K562 (cell line): ENCODE data around the gene SLC16A5.
A peak's percentile ranks its signal among the peaks of the same experiment; 100 is the strongest.

Source experiments
- FOXO4 ChIP-seq: fragments of 450-650 bp; formaldehyde crosslinking; IDR thresholded peaks from 2 replicates; pipeline ENCODE4 v1.4.0; 2020; ENCODE audit warnings: mild to moderate bottlenecking, moderate library complexity
- NEUROD1 ChIP-seq: fragments of 150-350 bp; IDR thresholded peaks from 2 replicates; pipeline ENCODE4 v1.6.1; 2014; ENCODE audit warnings: borderline replicate concordance, low read length, low read depth; ENCODE audit not compliant: partially characterized antibody
- NFYB ChIP-seq: IDR thresholded peaks from 2 replicates; pipeline ENCODE4 v1.6.1; 2011; ENCODE audit warnings: mild to moderate bottlenecking, moderate library complexity; ENCODE audit not compliant: insufficient read length; ENCODE audit errors: extremely low read depth
- NR1H2 ChIP-seq: sonication (generic); formaldehyde crosslinking; IDR thresholded peaks from 2 replicates; pipeline ENCODE4 v1.4.0; 2020; ENCODE audit warnings: mild to moderate bottlenecking, missing genetic modification reagents
- SIX5 ChIP-seq, 2 experiments: IDR thresholded peaks; 2 replicates each; pipeline ENCODE4 v1.6.1; 2011; ENCODE audit warnings: low read length in 2 of 2, borderline replicate concordance in 1 of 2, low read depth in 1 of 2, mild to moderate bottlenecking in 1 of 2, moderate library complexity in 1 of 2; ENCODE audit not compliant: insufficient read depth in 1 of 2
- SMC3 ChIP-seq: conservative IDR thresholded peaks from 2 replicates; pipeline ENCODE4 v1.6.1; 2011; ENCODE audit warnings: low read depth, low read length, improper control_type of control experiment; ENCODE audit not compliant: insufficient read depth
- ZBTB2 ChIP-seq: fragments of 450-650 bp; IDR thresholded peaks from 2 replicates; pipeline ENCODE4 v1.6.1; 2016; ENCODE audit warnings: antibody characterized with exemption
- ZNF24 ChIP-seq: fragments of 450-650 bp; IDR thresholded peaks from 2 replicates; pipeline ENCODE4 v1.6.1; 2016
- ZNF274 ChIP-seq: IDR thresholded peaks from 2 replicates; pipeline ENCODE4 v1.6.1; 2011; ENCODE audit warnings: low read depth, mild to moderate bottlenecking, low read length, moderate library complexity, borderline replicate concordance
- ZNF347 ChIP-seq: fragments of 450-650 bp; formaldehyde crosslinking; IDR thresholded peaks from 2 replicates; pipeline ENCODE4 v1.4.0; 2020; ENCODE audit warnings: low read depth, mild to moderate bottlenecking, moderate library complexity
- TF ChIP-seq, protein P1 (sequence below), 3 experiments: IDR thresholded peaks in 2 of 3; conservative IDR thresholded peaks in 1 of 3; 2 replicates each; pipeline ENCODE4 v1.5.1; 2011 to 2012; ENCODE audit warnings: low read length in 3 of 3, mild to moderate bottlenecking in 3 of 3, control low read depth in 2 of 3, improper control_type of control experiment in 1 of 3, inconsistent platforms in 1 of 3, low read depth in 1 of 3, mixed read lengths in 1 of 3, moderate library complexity in 1 of 3; ENCODE audit not compliant: insufficient read depth in 2 of 3

DNA sequence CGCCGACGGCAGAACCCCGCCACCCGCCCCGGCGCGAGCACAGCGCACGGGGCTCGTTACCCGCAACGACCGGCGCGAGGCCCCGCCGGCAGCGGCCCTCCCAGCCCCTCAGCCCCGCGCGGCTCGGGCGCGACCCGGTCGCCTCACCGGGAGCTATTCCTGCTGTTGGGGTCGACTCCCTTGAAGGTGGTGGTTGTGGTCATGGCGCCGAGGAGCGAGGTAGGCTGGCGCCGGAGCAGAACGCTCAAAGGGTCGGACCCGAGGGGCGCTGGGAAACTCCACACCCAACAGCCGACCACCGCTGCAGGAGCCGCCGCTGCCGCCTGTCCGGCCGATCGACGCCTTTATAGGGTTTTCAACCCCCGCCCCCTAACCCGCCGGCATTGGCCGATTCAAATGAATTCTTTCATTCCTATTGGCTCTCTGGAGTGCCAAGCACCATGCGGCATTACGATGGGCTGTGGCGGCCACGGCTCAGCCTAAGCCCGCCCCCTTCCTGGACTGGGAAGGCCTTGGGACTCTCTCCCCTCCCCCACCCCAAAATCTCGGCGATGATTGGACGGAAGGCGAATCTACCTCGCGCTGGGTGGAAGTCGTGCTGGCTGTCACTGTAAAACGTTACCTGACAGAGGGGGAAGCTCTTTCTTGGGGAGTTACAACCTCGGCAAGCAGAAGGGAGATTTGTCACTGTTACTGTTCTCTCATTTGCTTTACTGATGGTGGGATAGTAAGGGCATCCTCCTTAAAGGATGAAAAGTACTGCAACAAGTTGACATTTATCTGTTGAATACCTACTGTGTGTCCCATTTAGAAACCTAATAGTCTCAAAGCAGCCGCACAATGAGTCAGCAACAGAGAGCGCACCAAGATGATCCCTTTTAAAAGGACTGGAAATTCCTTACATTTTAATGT, 66.7 kb downstream of the SLC16A5 start, which contains the start of gene JPT1:
- TF ChIP-seq, protein P1, sequence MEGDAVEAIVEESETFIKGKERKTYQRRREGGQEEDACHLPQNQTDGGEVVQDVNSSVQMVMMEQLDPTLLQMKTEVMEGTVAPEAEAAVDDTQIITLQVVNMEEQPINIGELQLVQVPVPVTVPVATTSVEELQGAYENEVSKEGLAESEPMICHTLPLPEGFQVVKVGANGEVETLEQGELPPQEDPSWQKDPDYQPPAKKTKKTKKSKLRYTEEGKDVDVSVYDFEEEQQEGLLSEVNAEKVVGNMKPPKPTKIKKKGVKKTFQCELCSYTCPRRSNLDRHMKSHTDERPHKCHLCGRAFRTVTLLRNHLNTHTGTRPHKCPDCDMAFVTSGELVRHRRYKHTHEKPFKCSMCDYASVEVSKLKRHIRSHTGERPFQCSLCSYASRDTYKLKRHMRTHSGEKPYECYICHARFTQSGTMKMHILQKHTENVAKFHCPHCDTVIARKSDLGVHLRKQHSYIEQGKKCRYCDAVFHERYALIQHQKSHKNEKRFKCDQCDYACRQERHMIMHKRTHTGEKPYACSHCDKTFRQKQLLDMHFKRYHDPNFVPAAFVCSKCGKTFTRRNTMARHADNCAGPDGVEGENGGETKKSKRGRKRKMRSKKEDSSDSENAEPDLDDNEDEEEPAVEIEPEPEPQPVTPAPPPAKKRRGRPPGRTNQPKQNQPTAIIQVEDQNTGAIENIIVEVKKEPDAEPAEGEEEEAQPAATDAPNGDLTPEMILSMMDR (IDR thresholded peaks at IDR 0.05 in 2 of 3, conservative IDR thresholded peaks at IDR 0.05 in 1 of 3; ENCODE audit: insufficient read depth in 2 of 3, low read depth in 1 of 3, low read length in 3 of 3) = no peak
- TF ChIP-seq SMC3 (no peak), NR1H2 (CRISPR knock-in tag) (no peak), ZNF347 (no peak), NEUROD1 (peak; percentile 98), SIX5 (IDR thresholded peaks at IDR 0.05; ENCODE audit: borderline replicate concordance in 1 of 2, insufficient read depth in 1 of 2, low read depth in 1 of 2, low read length in 2 of 2) (no peak), ZNF274 (no peak), ZNF24 (peak; percentile 48; the same call in 1 of the 2 replicates), FOXO4 (CRISPR knock-in tag) (no peak), NFYB (peak; percentile 71), ZBTB2 (no peak)
